ENCODE data around the gene MMP17.
"Not testable (repeated sequence)": the region's sequence is repeated elsewhere in the genome, so short reads cannot be mapped to it uniquely, and the experiment has no call there.

The MMP17 gene

GRCh38 chr12:131799195-131799594 is 29.0 kb upstream of the MMP17 start:
- H3K4me3 ChIP-seq = no peak overlapping the region
- H3K27ac ChIP-seq = no peak overlapping the region

GRCh38 chr12:131799828-131800593 is 28.2 kb upstream of the MMP17 start:
- H3K4me3 ChIP-seq = no peak overlapping the region
- no peak overlapping the region for H3K27ac ChIP-seq

- Histone ChIP-seq H3K4me3 (no peak overlapping the region), H3K27ac (no peak overlapping the region)
Measured at GRCh38 chr12:131800594-131801135, 27.5 kb upstream of the MMP17 start.

- H3K27ac ChIP-seq = no peak overlapping the region
- H3K4me3 ChIP-seq = no peak overlapping the region
Measured at GRCh38 chr12:131801254-131801866, 26.8 kb upstream of the MMP17 start.

GRCh38 chr12:131803961-131804521 is 24.2 kb upstream of the MMP17 start:
- H3K4me3 ChIP-seq = no peak overlapping the region
- H3K27ac ChIP-seq = peak overlapping the region in 5 of 21 experiments; percentile 15 to 55 (median 41)

GRCh38 chr12:131805421-131805820 is 22.8 kb upstream of the MMP17 start:
- H3K27ac ChIP-seq = no peak overlapping the region
- no peak overlapping the region for H3K4me3 ChIP-seq

GRCh38 chr12:131806674-131807073 is 21.5 kb upstream of the MMP17 start:
- no peak overlapping the region for H3K27ac ChIP-seq
- no peak overlapping the region for H3K4me3 ChIP-seq

GRCh38 chr12:131808744-131809371 is 19.3 kb upstream of the MMP17 start:
- peak overlapping the region in 6 of 21 experiments; percentile 1 to 80 (median 56) for H3K27ac ChIP-seq

GRCh38 chr12:131809476-131810254 is 18.5 kb upstream of the MMP17 start:
- H3K27ac ChIP-seq = not testable (repeated sequence)
- peak overlapping the region in 1 of 7 experiments; percentile 32 for H3K4me3 ChIP-seq

More at GRCh38 chr12:131808744-131809371, 19.3 kb upstream of the MMP17 start:
- H3K4me3 ChIP-seq = peak overlapping the region in 5 of 7 experiments; percentile 6 to 33 (median 15)

- no peak overlapping the region for H3K27ac ChIP-seq
Measured at GRCh38 chr12:131810726-131811125, 17.5 kb upstream of the MMP17 start.

GRCh38 chr12:131815131-131815530 is 13.1 kb upstream of the MMP17 start:
- Histone ChIP-seq H3K4me3 (no peak overlapping the region), H3K27ac (no peak overlapping the region)

More at GRCh38 chr12:131810726-131811125, 17.5 kb upstream of the MMP17 start:
- no peak overlapping the region for H3K4me3 ChIP-seq

GRCh38 chr12:131816495-131816894 is 11.7 kb upstream of the MMP17 start:
- H3K27ac ChIP-seq = no peak overlapping the region

GRCh38 chr12:131817241-131817640 is 11.0 kb upstream of the MMP17 start:
- H3K27ac ChIP-seq = no peak overlapping the region
- no peak overlapping the region for H3K4me3 ChIP-seq

More at GRCh38 chr12:131816495-131816894, 11.7 kb upstream of the MMP17 start:
- H3K4me3 ChIP-seq = no peak overlapping the region

GRCh38 chr12:131818821-131819585 is 9.2 kb upstream of the MMP17 start:
- H3K4me3 ChIP-seq = no peak overlapping the region
- no peak overlapping the region for H3K27ac ChIP-seq

GRCh38 chr12:131824450-131824849 is 3.7 kb upstream of the MMP17 start:
- Histone ChIP-seq H3K4me3 (no peak overlapping the region), H3K27ac (no peak overlapping the region)

- no peak overlapping the region for H3K4me3 ChIP-seq
- H3K27ac ChIP-seq = no peak overlapping the region
Measured at GRCh38 chr12:131825146-131825892, 2.9 kb upstream of the MMP17 start.

GRCh38 chr12:131826097-131826928 is 1.9 kb upstream of the MMP17 start:
- no peak overlapping the region for H3K4me3 ChIP-seq
- no peak overlapping the region for H3K27ac ChIP-seq
